Upper lobe of left lung (tissue), 4 donors: ENCODE data around the gene ANGPTL4.

ENCODE experiments used
- EP300 ChIP-seq, 4 donors: sonication (generic); formaldehyde crosslinking; IDR thresholded peaks; one replicate each; pipeline ENCODE4 v1.5.1; 2017; ENCODE audit warnings: antibody characterized with exemption in 4 of 4, control low read depth in 2 of 4
- POLR2A ChIP-seq, 4 donors: fragments of 450-650 bp; IDR thresholded peaks; one replicate each; pipeline ENCODE4 v1.5.1; 2016 to 2017; ENCODE audit warnings: antibody characterized with exemption in 4 of 4, mild to moderate bottlenecking in 2 of 4
- POLR2AphosphoS5 ChIP-seq, 2 donors: sonication (generic); formaldehyde crosslinking; IDR thresholded peaks; one replicate each; pipeline ENCODE4 v1.5.1; 2017; ENCODE audit warnings: antibody characterized with exemption in 2 of 2
- TF ChIP-seq, protein P1 (sequence below), 6 experiments: fragments of 450-650 bp in 4 of 6; fragments of 200-600 bp in 2 of 6; sonication (generic) in 2 of 6; IDR thresholded peaks; one replicate each; pipeline ENCODE4 v1.5.1; 2016 to 2019; ENCODE audit warnings: antibody characterized with exemption in 6 of 6

DNA sequence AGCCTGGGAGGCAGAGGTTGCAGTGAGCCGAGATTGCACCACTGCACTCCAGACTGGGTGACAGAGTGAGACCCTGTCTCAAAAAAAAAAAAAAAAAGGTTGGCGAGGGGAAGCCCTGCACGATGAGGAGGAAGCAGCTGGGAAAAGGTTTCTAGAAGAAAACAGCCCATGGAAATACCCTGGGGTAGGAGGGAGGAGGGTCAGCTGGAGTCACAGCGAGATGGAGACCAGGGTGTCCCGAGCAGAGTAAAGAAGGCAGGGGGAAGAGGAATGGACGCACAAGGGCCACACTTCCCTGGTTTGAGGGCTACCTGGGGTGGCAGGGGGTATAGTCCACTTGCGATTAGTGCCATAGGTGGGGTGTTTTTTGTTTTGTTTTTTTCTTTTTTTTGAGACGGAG is 27.3 kb upstream of the ANGPTL4 start:
- TF ChIP-seq, protein P1, sequence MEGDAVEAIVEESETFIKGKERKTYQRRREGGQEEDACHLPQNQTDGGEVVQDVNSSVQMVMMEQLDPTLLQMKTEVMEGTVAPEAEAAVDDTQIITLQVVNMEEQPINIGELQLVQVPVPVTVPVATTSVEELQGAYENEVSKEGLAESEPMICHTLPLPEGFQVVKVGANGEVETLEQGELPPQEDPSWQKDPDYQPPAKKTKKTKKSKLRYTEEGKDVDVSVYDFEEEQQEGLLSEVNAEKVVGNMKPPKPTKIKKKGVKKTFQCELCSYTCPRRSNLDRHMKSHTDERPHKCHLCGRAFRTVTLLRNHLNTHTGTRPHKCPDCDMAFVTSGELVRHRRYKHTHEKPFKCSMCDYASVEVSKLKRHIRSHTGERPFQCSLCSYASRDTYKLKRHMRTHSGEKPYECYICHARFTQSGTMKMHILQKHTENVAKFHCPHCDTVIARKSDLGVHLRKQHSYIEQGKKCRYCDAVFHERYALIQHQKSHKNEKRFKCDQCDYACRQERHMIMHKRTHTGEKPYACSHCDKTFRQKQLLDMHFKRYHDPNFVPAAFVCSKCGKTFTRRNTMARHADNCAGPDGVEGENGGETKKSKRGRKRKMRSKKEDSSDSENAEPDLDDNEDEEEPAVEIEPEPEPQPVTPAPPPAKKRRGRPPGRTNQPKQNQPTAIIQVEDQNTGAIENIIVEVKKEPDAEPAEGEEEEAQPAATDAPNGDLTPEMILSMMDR (IDR thresholded peaks at IDR 0.05), result no peak
- TF ChIP-seq POLR2A (IDR thresholded peaks at IDR 0.05) (no peak), POLR2AphosphoS5 (IDR thresholded peaks at IDR 0.05) (no peak), EP300 (IDR thresholded peaks at IDR 0.05) (no peak)
